ENCODE results near the gene FSTL4.

Gene FSTL4

DNA sequence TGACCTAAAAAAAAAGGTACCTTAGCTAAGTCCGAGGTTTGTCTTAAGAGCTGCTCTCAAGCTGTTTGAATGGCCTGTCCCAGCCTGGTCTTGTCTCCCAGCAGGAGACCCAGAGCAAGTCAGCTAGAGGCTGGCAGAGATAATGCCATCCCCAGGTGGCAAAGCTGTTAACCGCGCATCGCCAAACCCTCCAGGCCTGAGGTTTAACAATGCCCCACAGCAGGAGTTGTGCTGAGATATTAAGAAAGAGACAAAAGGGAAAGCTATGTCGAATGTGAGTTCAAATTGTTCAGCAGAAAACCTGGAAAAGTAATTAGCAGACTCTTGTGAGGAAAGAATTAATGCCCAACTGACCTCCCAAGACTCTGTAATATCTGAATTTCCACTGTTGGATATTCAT is 187.1 kb downstream of the FSTL4 start:
- DNase-seq: peak; percentile 30 to 76

DNA sequence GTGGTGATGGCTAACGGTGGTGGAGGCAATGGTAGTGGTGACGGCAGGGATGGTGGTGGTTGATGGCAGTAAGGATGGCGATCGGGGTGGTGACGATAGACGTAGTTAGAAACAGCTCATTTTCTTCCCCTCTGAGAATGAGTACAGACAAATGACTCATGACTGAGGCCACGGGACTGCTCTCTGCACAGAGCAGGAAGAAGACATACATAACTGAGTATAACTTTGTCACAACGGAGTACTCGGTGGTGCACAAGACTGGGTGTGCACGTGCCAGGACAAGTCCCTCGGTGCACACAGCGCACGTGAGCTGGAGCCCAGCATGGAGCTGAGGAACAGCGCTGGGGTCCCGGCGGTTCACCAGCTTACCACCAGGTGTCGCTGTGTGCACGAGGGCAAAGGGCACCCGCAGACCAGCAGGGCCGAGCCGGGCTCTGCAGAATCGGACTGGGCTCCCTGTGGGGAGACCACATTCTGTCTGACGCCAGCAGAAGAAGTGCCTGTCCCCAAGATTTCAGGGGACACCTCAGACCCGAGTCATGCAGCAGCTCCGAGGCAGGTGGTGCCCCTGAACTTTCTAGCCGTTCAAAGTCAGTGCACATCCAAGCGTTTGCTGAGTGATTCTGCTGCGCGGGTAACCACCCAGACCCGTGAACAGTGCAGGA is 188.6 kb downstream of the FSTL4 start:
- DNase-seq: no peak

- DNase-seq: no peak
Measured at GRCh38 chr5:133423011-133423617, 189.2 kb downstream of the FSTL4 start.

DNA sequence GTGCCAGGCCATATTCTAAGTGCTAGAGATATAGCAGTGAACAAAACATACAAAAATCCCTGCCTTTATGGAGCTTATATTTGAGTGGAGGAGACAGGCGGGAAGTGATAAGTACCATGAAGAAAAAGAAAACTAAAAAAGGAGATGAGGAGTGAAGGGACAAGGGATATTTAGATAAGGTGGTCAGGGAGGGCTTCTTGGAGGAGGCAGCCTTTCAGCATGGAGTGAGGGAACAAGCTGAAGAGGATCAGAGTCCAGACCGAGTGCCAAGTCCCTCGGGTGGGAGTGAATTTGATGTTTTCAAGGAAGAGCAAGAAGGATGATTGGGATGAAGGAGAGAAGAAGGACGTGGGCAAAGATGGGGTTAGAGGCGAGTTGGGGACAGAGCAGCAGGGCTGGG is 190.5 kb downstream of the FSTL4 start:
- DNase-seq: no peak

DNA sequence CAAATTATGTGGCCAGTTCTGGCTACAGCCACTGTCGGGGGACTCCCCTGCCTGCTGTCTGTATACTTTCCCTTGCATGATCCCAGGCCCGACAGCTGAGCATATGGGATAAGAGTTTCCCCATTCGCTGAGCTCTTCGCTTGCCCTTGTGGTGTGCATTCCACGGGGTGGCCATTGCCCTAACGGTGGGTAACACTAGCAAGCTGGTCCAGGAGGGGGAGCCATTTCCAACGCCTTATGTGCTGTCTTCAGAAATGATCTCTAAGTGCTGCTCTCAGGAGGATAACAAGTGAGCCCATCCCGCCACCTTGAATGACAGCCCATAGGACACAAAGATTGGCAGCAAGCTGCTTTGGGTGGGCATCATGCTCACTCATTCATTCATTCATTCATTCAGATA is 190.9 kb downstream of the FSTL4 start:
- DNase-seq: no peak

GRCh38 chr5:133420440-133421301 is 191.7 kb downstream of the FSTL4 start:
- DNase-seq: no peak

- no peak for DNase-seq
Measured at GRCh38 chr5:133415906-133416305, 196.4 kb downstream of the FSTL4 start.

DNA sequence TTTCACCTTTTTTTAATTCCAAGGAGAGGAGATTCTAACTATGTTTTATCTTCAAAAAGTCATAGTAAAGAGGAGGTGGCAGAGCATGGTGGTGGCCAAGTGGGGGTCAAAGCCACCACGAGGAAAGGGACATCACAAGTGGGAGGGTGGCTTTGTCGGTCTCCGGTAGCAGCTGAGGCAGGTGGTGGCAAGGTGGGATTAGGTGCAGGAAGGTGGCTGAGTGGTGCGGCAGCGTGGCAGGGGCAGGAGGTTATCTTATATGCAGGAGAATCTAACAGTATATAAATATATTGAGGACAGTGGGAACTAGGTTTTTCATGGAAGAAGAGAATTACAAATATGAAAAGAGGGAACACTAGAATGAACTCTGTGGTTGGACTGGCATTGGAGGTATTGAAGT is 196.8 kb downstream of the FSTL4 start:
- no peak for DNase-seq

GRCh38 chr5:133412661-133413060 is 199.7 kb downstream of the FSTL4 start:
- no peak for DNase-seq

DNA sequence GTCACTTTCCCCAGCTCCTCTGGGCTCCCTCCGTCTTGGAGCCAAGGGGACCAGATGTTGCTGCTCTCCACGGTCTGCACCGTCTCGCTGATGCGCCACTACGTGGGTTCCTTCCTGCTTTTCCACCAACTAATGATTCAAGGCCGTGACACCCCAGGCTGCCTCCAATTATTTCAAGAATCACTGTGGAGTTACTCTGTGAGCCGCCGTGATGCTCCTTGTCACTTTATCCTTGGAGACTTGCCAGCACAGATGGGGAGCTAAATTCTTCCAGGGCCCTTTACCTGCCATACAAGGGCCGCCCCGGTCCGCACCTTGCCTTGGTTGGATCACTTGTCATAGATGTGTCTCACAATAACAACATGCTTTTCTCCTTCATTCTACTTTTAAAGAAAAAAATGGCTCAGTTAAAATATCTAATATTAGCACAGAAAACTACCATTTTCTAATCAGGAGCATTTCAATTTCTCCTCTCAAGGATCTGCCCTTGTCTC is 202.0 kb downstream of the FSTL4 start:
- no peak for DNase-seq

DNA sequence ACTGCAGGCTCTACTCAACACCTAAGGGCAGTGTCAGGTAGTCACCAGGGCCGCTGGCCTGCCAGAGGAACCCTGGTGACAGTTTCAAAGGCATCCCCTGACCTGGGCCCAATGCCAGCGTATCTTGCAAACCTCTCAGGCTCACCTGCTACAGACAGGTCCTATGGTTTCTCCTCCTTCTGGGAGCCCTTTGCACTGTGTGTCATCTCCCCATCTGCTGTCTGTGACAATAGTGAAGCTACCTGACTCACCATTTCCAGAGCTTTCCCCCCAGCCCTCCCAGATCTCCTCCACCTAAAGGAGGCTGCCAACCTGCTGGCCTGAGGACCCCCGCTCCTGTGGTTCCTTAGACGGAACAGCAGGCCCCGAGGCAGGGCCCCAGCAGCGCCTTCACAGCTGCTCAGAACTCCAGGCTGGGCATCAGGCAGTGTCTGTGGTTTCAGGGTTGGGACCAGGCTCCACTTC is 203.1 kb downstream of the FSTL4 start:
- no peak for DNase-seq

GRCh38 chr5:133408322-133408721 is 204.0 kb downstream of the FSTL4 start:
- DNase-seq: no peak

- DNase-seq: no peak
Measured at GRCh38 chr5:133406977-133407632, 205.2 kb downstream of the FSTL4 start.

- DNase-seq: no peak
Measured at GRCh38 chr5:133406208-133406976, 205.9 kb downstream of the FSTL4 start.

DNA sequence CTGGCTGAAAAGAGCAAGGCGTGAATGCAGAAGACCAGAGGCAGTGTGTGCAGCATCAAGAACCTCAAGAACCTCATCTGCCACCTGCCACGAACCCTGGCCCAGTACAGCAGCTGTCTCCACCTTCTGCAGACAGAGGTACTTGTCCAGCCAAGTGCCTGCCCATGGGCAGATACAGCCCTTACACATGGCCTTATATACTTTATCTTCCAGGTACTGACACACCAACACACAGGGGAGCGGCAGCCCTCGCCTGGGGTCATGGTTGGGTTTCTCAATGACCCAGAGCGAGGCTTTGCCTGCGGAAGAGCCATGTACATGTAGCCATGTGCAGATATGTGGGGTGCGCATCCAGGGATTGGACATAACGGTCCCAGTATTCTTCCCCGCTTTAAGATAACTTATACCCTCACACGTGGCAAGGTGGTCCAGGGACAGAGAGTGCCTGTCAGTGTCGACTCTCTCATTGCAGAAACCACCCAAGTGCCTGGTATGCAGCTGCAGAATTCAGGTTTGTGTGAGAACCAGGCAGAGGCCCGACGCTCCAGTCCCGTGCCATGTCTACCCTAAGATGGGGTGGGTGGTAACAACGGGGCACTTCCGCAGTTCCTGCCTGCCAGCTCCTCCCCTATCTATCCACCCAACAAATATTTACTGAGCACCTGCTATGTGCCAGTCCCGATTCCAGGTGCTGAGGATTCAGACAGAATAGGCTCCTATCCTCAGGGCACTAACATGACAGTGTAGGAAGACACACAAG is 206.9 kb downstream of the FSTL4 start:
- DNase-seq: no peak

GRCh38 chr5:133404724-133405123 is 207.6 kb downstream of the FSTL4 start:
- no peak for DNase-seq

DNA sequence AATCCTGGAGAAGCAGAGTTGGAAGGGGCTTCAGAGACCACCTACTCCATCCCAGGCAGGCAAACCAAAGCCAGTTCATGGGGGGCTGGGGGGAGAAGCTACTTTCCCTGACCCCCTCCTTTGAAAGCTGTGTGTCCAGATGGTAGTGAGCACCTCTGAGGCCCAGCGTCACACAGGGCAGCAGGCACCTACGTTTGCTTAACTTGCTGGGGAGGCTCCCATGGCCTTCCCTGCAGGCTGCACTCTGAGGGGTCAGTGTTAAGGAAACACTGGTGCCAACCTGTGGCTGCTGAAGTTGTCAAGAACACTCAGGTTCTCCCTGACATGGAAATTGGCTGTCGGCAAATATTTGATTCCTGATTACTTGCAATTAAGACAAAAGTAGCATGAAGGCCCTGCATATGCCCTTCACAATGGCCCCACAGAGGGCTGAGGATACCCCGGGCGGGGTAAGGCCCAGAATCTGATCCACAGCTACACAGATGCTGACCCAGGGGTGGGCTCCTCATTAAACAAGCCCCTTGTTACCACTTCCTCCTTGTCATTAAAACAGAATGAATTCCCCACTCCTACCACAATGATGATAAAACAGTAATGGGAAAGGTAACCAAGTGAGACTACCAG is 208.5 kb downstream of the FSTL4 start:
- no peak for DNase-seq

- no peak for DNase-seq
Measured at GRCh38 chr5:133402775-133403174, 209.6 kb downstream of the FSTL4 start.

- no peak for DNase-seq
Measured at GRCh38 chr5:133401731-133402347, 210.5 kb downstream of the FSTL4 start.

GRCh38 chr5:133400831-133401351 is 211.4 kb downstream of the FSTL4 start:
- no peak for DNase-seq

Measured in NCI-H2081 (cell line).